KMS-11 (cell line): ENCODE results near the gene SLC40A1.
A peak's percentile ranks its signal among the peaks of the same experiment; 100 is the strongest.

ENCODE experiments used
- H2AFZ ChIP-seq: fragments of 200-600 bp; sonication (generic); 2 replicates; pipeline ENCODE4 v1.6.1; 2016; ENCODE audit warnings: antibody characterized with exemption, mixed run types, low read depth
- H3K27ac ChIP-seq: fragments of 200-600 bp; sonication (generic); 2 replicates; pipeline ENCODE4 v1.6.1; 2016; ENCODE audit warnings: mild to moderate bottlenecking, mixed run types
- H3K27me3 ChIP-seq: fragments of 200-600 bp; sonication (generic); 2 replicates; pipeline ENCODE4 v1.6.1; 2017; ENCODE audit warnings: mild to moderate bottlenecking, low read depth, mixed run types, moderate library complexity; ENCODE audit not compliant: insufficient read depth
- H3K36me3 ChIP-seq: fragments of 200-600 bp; sonication (generic); 2 replicates; pipeline ENCODE4 v1.6.1; 2017; ENCODE audit warnings: mild to moderate bottlenecking, mixed run types; ENCODE audit not compliant: insufficient read depth
- H3K4me1 ChIP-seq: fragments of 200-600 bp; sonication (generic); 2 replicates; pipeline ENCODE4 v1.6.1; 2016; ENCODE audit warnings: mild to moderate bottlenecking, low read depth, mixed run types; ENCODE audit not compliant: poor library complexity, severe bottlenecking
- H3K4me2 ChIP-seq: fragments of 200-600 bp; sonication (generic); 2 replicates; pipeline ENCODE4 v1.7.0; 2016; ENCODE audit warnings: mild to moderate bottlenecking, mixed run types
- H3K4me3 ChIP-seq: fragments of 200-600 bp; sonication (generic); IDR thresholded peaks from 2 replicates; pipeline ENCODE4 v1.6.1; 2017; ENCODE audit warnings: low read depth, low read length, mixed read lengths; ENCODE audit not compliant: insufficient read depth
- H3K79me2 ChIP-seq: fragments of 200-600 bp; sonication (generic); 2 replicates; pipeline ENCODE4 v1.6.1; 2016; ENCODE audit warnings: low read depth, mixed run types; ENCODE audit not compliant: insufficient read depth
- H3K9ac ChIP-seq: fragments of 200-600 bp; sonication (generic); 2 replicates; pipeline ENCODE4 v1.6.1; 2016; ENCODE audit warnings: mild to moderate bottlenecking, mixed run types
- H4K20me1 ChIP-seq: fragments of 200-600 bp; sonication (generic); 2 replicates; pipeline ENCODE4 v1.6.1; 2016; ENCODE audit warnings: mild to moderate bottlenecking, mixed run types; ENCODE audit not compliant: insufficient read depth
- CTCF ChIP-seq: fragments of 200-600 bp; sonication (generic); conservative IDR thresholded peaks from 2 replicates; pipeline ENCODE4 v1.6.1; 2017; ENCODE audit warnings: low read depth, mild to moderate bottlenecking, antibody characterized with exemption, low read length, moderate library complexity, mixed read lengths

Gene SLC40A1

GRCh38 chr2:189599245-189599644 is 18.7 kb upstream of the SLC40A1 start:
- H3K4me2 ChIP-seq, result no peak overlapping the region
- TF ChIP-seq CTCF, result no peak
- H3K9ac ChIP-seq, result no peak overlapping the region
- no peak overlapping the region for H2AFZ ChIP-seq
- no peak overlapping the region for H3K4me3 ChIP-seq
- H3K27ac ChIP-seq, result no peak overlapping the region
- H3K4me1 ChIP-seq, result peaks cover 8% of the 10 kb centered on the region
- no peaks in the 10 kb centered on the region for H3K79me2 ChIP-seq
- H3K27me3 ChIP-seq, result no peaks in the 10 kb centered on the region
- no peaks in the 10 kb centered on the region for H3K36me3 ChIP-seq
- no peaks in the 10 kb centered on the region for H4K20me1 ChIP-seq

- no peak for TF ChIP-seq CTCF
- Histone ChIP-seq H3K27ac (no peak overlapping the region), H3K79me2 (no peaks in the 10 kb centered on the region), H3K27me3 (no peaks in the 10 kb centered on the region), H2AFZ (no peak overlapping the region), H3K4me1 (peaks cover 15% of the 10 kb centered on the region), H3K4me2 (no peak overlapping the region), H3K9ac (no peak overlapping the region), H3K36me3 (no peaks in the 10 kb centered on the region), H3K4me3 (no peak overlapping the region), H4K20me1 (no peaks in the 10 kb centered on the region)
Observed at GRCh38 chr2:189595417-189595816, 14.8 kb upstream of the SLC40A1 start.

GRCh38 chr2:189594305-189594704 is 13.7 kb upstream of the SLC40A1 start:
- TF ChIP-seq CTCF, result no peak
- Histone ChIP-seq H3K4me3 (no peak overlapping the region), H3K79me2 (no peaks in the 10 kb centered on the region), H4K20me1 (no peaks in the 10 kb centered on the region), H3K4me1 (peaks cover 15% of the 10 kb centered on the region), H3K27ac (no peak overlapping the region), H3K9ac (no peak overlapping the region), H2AFZ (peak overlapping the region; percentile 10; the same call in 1 of the 2 replicates), H3K36me3 (no peaks in the 10 kb centered on the region), H3K27me3 (no peaks in the 10 kb centered on the region), H3K4me2 (peak overlapping the region; percentile 27; the same call in 1 of the 2 replicates)

- H2AFZ ChIP-seq, result no peak overlapping the region
- no peak overlapping the region for H3K4me2 ChIP-seq
- H3K27me3 ChIP-seq, result no peaks in the 10 kb centered on the region
- H3K4me3 ChIP-seq, result no peak overlapping the region
- no peak overlapping the region for H3K9ac ChIP-seq
- H3K79me2 ChIP-seq, result no peaks in the 10 kb centered on the region
- H3K4me1 ChIP-seq, result peaks cover 15% of the 10 kb centered on the region
- H4K20me1 ChIP-seq, result no peaks in the 10 kb centered on the region
- TF ChIP-seq CTCF, result no peak
- no peak overlapping the region for H3K27ac ChIP-seq
- H3K36me3 ChIP-seq, result no peaks in the 10 kb centered on the region
Observed at GRCh38 chr2:189593115-189593514, 12.5 kb upstream of the SLC40A1 start.
